HG03378 (cell line): ENCODE data around the gene TRIM36.

ENCODE experiments used
- ATAC-seq: cut with Tn5 transposase; IDR thresholded peaks from one replicate; pipeline ENCODE4 v1.9.1; 2021; ENCODE audit warnings: mild to moderate bottlenecking, moderate library complexity; ENCODE audit not compliant: unreplicated experiment

Gene TRIM36

DNA sequence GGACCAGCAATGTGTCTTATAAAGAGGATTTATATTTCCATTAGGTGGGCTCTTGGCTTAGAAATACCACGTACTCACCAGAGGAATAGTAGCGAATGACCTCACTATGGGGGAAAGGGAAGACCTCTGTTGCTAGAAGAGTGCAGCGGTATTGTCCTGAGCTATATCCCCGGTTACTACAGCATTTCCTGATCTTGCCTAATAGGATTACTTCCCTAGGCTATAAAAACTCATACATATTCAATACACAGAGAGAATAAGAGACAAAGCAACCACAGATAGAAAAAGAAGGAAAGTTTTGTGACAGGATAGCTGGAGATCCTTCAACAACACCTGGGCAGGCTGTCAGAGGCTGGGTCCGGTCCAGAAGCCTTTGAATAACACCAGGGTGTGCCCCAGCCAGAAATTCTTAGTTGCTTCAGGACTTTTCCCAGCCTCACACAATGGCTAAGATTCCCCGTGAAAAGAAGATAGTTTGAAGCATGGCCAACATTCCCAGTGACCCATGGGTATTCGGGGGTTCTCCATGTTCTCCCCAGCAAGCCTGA, 85.4 kb downstream of the TRIM36 start:
- no peak for ATAC-seq

DNA sequence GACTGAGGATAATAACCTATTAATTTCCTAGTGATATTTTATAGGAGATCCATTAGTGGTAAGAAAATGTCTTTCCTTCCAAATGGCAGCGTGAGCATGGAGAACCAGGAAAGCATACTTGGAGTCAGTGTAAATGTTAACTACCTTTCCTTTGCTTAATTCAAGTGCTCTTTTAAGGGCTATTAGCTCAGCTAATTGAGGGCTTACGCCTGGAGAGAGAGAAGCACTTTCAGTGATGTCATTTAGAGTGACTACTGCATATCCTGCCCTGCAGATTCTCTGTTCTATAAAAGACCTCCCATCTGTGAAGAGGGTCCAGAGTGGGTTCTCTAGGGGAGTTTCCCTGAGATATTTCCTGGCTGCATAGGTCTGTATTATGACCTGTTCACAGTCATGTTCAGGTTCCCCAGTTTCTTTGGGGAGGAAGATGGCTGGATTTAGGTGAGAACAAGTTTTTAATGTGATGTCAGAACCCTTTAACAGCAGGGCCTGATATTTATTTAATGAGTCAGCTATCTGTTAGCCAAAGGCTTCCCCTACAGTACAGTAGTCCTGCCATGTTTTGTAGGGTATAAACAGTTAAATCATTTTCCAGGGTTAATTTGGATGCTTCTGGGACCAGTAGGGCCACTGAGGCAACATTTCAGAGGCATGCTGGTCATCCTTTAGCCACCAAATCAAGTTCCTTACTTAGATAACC, 89.6 kb downstream of the TRIM36 start:
- no peak for ATAC-seq
